Panc1 (cell line): Measurements from ENCODE around the gene HSPB7.
"Not testable (repeated sequence)": the region's sequence is repeated elsewhere in the genome, so short reads cannot be mapped to it uniquely, and the experiment has no call there.

ENCODE experiments used
- CTCF ChIP-seq: fragments of 450-650 bp; IDR thresholded peaks from 2 replicates; pipeline ENCODE4 v1.5.1; 2017; ENCODE audit warnings: mild to moderate bottlenecking
- POLR2AphosphoS5 ChIP-seq: IDR thresholded peaks from 2 replicates; pipeline ENCODE4 v1.6.1; 2012; ENCODE audit warnings: mild to moderate bottlenecking, low read depth, low read length, moderate library complexity

- TF ChIP-seq CTCF, POLR2AphosphoS5: not testable (repeated sequence)
These were observed 39.6 kb upstream of the HSPB7 start for GRCh38 chr1:16057314-16057915.
